Right cardiac atrium (tissue), 5 donors: ENCODE data around the gene CCDC61. TPM values are rescaled to one million over a fixed set of nuclear protein-coding genes. Genes with fewer than 3 reads are reported as not detected.

Source experiments
- ATAC-seq, 2 donors: fragments of 200-7000 bp; cut with Tn5 transposase; one replicate each; pipeline versions ENCODE4 v1.8.0 to v1.9.1; 2020; ENCODE audit warnings: moderate library complexity in 2 of 2, mild to moderate bottlenecking in 1 of 2
- DNase-seq, 3 donors: peaks; one replicate each; pipeline ENCODE4 v3.0.0-alpha.2; 2020
- H3K27ac ChIP-seq: one replicate; pipeline ENCODE4 v1.5.1; 2013; ENCODE audit warnings: mild to moderate bottlenecking, low read length, control low read depth, moderate library complexity
- H3K27me3 ChIP-seq: one replicate; pipeline ENCODE4 v1.6.1; 2013; ENCODE audit not compliant: control insufficient read depth, insufficient read depth
- H3K4me1 ChIP-seq: one replicate; pipeline ENCODE4 v1.6.1; 2013; ENCODE audit warnings: low read length; ENCODE audit not compliant: control insufficient read depth, insufficient read depth
- H3K4me3 ChIP-seq: one replicate; pipeline ENCODE4 v1.5.1; 2013; ENCODE audit warnings: low read length, control low read depth
- H3K9me3 ChIP-seq: one replicate; pipeline ENCODE4 v1.6.1; 2013; ENCODE audit warnings: low read length; ENCODE audit not compliant: control insufficient read depth
- WGBS: extraction: QIAGEN DNeasy Blood & Tissue Kit; methylation state at CpG from one replicate; pipeline ENCODE4 v1.1.7; 2013; 5-methylcytosine and 5-hydroxymethylcytosine counted together
- intact Hi-C, 4 donors: fragments of 100-400 bp; cut with DNase I; formaldehyde crosslinking; loops; one replicate each; pipeline versions ENCODE4 v1.11.0 to v1.14.0; 2022 to 2023
- long read RNA-seq, 4 donors: library from polyadenylated mRNA; unstranded; transcript quantifications; one replicate each; pipeline ENCODE4 v2.0.0, GENCODE V29; 2020 to 2021
- polyA plus RNA-seq: library from polyadenylated mRNA; stranded (reverse); fragments of 200-250 nt; gene quantifications from one replicate; pipeline ENCODE4 v1.2.3, GENCODE V29; 2013
- total RNA-seq, 4 donors: library from RNA; stranded (reverse); fragmentation: NEBNext Ultra II Directional; extraction: Animal tissue kit (Norgen Biotek cat#: 25700); gene quantifications; one replicate each; pipeline ENCODE4 v1.2.1, GENCODE V29; 2021
- donor health status: healthy with polysubstance abuse.
- donor health status: DM: no; HTN: yes; CAD: no.
- donor health status: DM: no; HTN: no; CAD: no.
- donor health status: DM: no; HTN: yes; CAD: no; lungs with severe emphysema.
- donor health status: DM: yes; HTN: yes; CAD: no.

Gene CCDC61
- 10 to 100 TPM in 1 of 4 donors, 1 to 10 TPM in 3; 7.1 to 12.7 (median 9.6) TPM for total RNA-seq
- polyA plus RNA-seq: 7.9 TPM
- long read RNA-seq, donor 1, transcript CCDC61-204 (14 exons, 1,817 nt): major isoform, 20 of 31 reads
- long read RNA-seq, donor 1, partial matches to known transcripts: 5 of 31 reads
- long read RNA-seq, donor 1, other reads (novel, unspliced or antisense): 6 of 31 reads
- long read RNA-seq, donor 2, transcript CCDC61-204 (14 exons, 1,817 nt): major isoform, 14 of 22 reads
- long read RNA-seq, donor 2, partial matches to known transcripts: 2 of 22 reads
- long read RNA-seq, donor 2, other reads (novel, unspliced or antisense): 6 of 22 reads
- long read RNA-seq, donor 3, partial matches to known transcripts: 1 of 2 reads
- long read RNA-seq, donor 3, other reads (novel, unspliced or antisense): 0 of 2 reads
- long read RNA-seq, donor 4, transcript CCDC61-204 (14 exons, 1,817 nt): major isoform, 13 of 19 reads
- long read RNA-seq, donor 4, partial matches to known transcripts: 3 of 19 reads
- long read RNA-seq, donor 4, other reads (novel, unspliced or antisense): 3 of 19 reads

GRCh38 chr19:45994998-45995714, at the start of gene CCDC61:
Gene CCDC61 (plus strand): TSS chr19:45995467. CDS start chr19:46003019, 7,552 bp downstream.
- intact Hi-C loops: loop anchor here in 1 of 4 donors (10.0 kb wide), 1 partner anchor 90 kb away; the partner anchor contains the start of gene MYPOP
- peak; percentile 93 to 96 (median 96) for DNase-seq
- peak; percentile 99 for ATAC-seq
- WGBS: under 1% methylated on average over 34 of the region's 34 CpGs
- no peaks in the 10 kb centered on the region for H3K4me1 ChIP-seq
- H3K9me3 ChIP-seq: no peaks in the 10 kb centered on the region
- no peaks in the 10 kb centered on the region for H3K27me3 ChIP-seq
- peak within 1 kb of the TSS; percentile 69 for H3K27ac ChIP-seq
- H3K4me3 ChIP-seq: peak within 1 kb of the TSS; percentile 78

GRCh38 chr19:45947926-45948325, 47.3 kb upstream of the CCDC61 start:
- DNase-seq: no peak
- no peak overlapping the region for H3K4me3 ChIP-seq
- ATAC-seq: no peak
- H3K9me3 ChIP-seq: no peaks in the 10 kb centered on the region
- no peak overlapping the region for H3K27ac ChIP-seq
- no peaks in the 10 kb centered on the region for H3K4me1 ChIP-seq
- 88% methylated on average over 1 of the region's 1 CpG for WGBS
- intact Hi-C loops: no loop called here
- no peaks in the 10 kb centered on the region for H3K27me3 ChIP-seq

- no peak overlapping the region for H3K4me3 ChIP-seq
- ATAC-seq (no peak), DNase-seq (no peak)
- H3K9me3 ChIP-seq: no peaks in the 10 kb centered on the region
- peaks cover 1% of the 10 kb centered on the region for H3K4me1 ChIP-seq
- no peaks in the 10 kb centered on the region for H3K27me3 ChIP-seq
- H3K27ac ChIP-seq: no peak overlapping the region
- intact Hi-C loops: no loop called here
- 51% methylated on average over 8 of the region's 8 CpGs for WGBS
Measured at GRCh38 chr19:45952341-45952685, 43.0 kb upstream of the CCDC61 start.

GRCh38 chr19:45952686-45953505, 42.4 kb upstream of the CCDC61 start:
- DNase-seq (peak; percentile 57 to 83 (median 82)), ATAC-seq (peak; percentile 39 to 61)
- intact Hi-C loops: no loop called here
- no peaks in the 10 kb centered on the region for H3K9me3 ChIP-seq
- no peak overlapping the region for H3K27ac ChIP-seq
- 17% methylated on average over 43 of the region's 43 CpGs for WGBS
- no peak overlapping the region for H3K4me3 ChIP-seq
- peaks cover 1% of the 10 kb centered on the region for H3K4me1 ChIP-seq
- H3K27me3 ChIP-seq: no peaks in the 10 kb centered on the region

GRCh38 chr19:45953676-45954075, 41.6 kb upstream of the CCDC61 start:
- DNase-seq (no peak), ATAC-seq (no peak)
- H3K27ac ChIP-seq: no peak overlapping the region
- intact Hi-C loops: no loop called here
- 82% methylated on average over 8 of the region's 8 CpGs for WGBS
- no peak overlapping the region for H3K4me3 ChIP-seq
- no peaks in the 10 kb centered on the region for H3K27me3 ChIP-seq
- H3K4me1 ChIP-seq: peaks cover 1% of the 10 kb centered on the region
- H3K9me3 ChIP-seq: no peaks in the 10 kb centered on the region

GRCh38 chr19:45954156-45954555, 41.1 kb upstream of the CCDC61 start:
- Histone ChIP-seq H3K27ac (no peak overlapping the region), H3K27me3 (no peaks in the 10 kb centered on the region), H3K9me3 (no peaks in the 10 kb centered on the region), H3K4me3 (no peak overlapping the region), H3K4me1 (peaks cover 1% of the 10 kb centered on the region)
- intact Hi-C loops: no loop called here
- ATAC-seq (no peak), DNase-seq (no peak)
- 17% methylated on average over 9 of the region's 9 CpGs for WGBS

- intact Hi-C loops: no loop called here
- peak; percentile 81 to 92 for ATAC-seq
Measured at GRCh38 chr19:45955905-45956608, 39.2 kb upstream of the CCDC61 start.

GRCh38 chr19:45958320-45958719, 36.9 kb upstream of the CCDC61 start:
- ATAC-seq (no peak), DNase-seq (no peak)
- Histone ChIP-seq H3K4me1 (peaks cover 1% of the 10 kb centered on the region), H3K27me3 (no peaks in the 10 kb centered on the region), H3K4me3 (no peak overlapping the region), H3K27ac (peak overlapping the region; percentile 31), H3K9me3 (no peaks in the 10 kb centered on the region)
- intact Hi-C loops: no loop called here
- WGBS: 95% methylated on average over 6 of the region's 6 CpGs

More at GRCh38 chr19:45955905-45956608, 39.2 kb upstream of the CCDC61 start:
- Histone ChIP-seq H3K9me3 (no peaks in the 10 kb centered on the region), H3K4me3 (no peak overlapping the region), H3K27me3 (no peaks in the 10 kb centered on the region), H3K4me1 (peaks cover 1% of the 10 kb centered on the region), H3K27ac (peak overlapping the region; percentile 53)
- DNase-seq: peak; percentile 80 to 83 (median 82)
- 40% methylated on average over 13 of the region's 13 CpGs for WGBS

DNA sequence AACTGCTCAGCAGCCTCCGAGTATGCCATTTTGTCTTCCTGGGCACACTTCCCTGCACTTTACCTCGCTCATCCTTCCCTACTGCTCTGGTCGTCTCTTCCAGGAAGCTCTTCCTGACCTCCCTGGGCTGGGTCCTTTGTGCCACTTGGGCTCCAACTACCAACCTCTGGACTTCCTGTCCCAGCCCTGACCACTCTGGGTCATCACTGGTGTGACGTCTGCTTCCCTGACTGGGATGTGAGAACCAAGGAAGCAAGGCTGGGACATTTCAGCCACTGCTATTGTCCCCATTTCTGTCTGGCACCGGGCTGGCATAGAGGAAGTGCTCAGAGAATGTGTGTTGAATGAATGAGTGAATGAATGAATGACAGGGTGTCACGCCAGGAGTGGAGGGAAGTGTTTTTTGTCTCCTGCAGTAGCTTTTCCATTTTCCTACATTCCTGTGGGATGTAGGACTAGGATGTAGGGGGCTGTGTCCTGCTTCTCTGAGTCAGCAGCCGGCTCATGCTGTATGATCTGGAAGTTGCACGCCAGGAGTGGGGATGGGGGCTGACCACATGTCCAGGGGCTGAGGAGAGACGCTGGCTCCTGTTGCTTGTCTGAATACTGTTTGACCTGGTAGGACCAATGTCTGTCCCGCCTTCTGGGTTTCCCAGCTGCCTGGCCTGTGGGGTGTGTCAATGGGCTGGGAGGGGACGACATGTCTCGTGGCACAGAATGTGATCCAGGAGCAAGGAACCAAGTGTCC, 36.3 kb upstream of the CCDC61 start:
- DNase-seq: no peak
- Histone ChIP-seq H3K27me3 (no peaks in the 10 kb centered on the region), H3K4me1 (peaks cover 1% of the 10 kb centered on the region), H3K27ac (peak overlapping the region; percentile 38), H3K9me3 (no peaks in the 10 kb centered on the region), H3K4me3 (no peak overlapping the region)
- intact Hi-C loops: no loop called here
- WGBS: 48% methylated on average over 12 of the region's 12 CpGs
- ATAC-seq: peak; percentile 23 to 54
